HUES64 (cell line): ENCODE measurements around the gene ZNF71.
"Not testable (repeated sequence)": the region's sequence is repeated elsewhere in the genome, so short reads cannot be mapped to it uniquely, and the experiment has no call there.

Experiments used
- H3K27ac ChIP-seq: 2 replicates; pipeline ENCODE4 v1.7.0; 2013; ENCODE audit warnings: low read depth, low read length, inconsistent platforms
- H3K27me3 ChIP-seq: 2 replicates; pipeline ENCODE4 v1.6.1; 2013; ENCODE audit warnings: mild to moderate bottlenecking, low read length; ENCODE audit not compliant: insufficient read depth
- H3K36me3 ChIP-seq: 2 replicates; pipeline ENCODE4 v1.6.1; 2013; ENCODE audit warnings: mild to moderate bottlenecking, low read length; ENCODE audit not compliant: insufficient read depth
- H3K4me1 ChIP-seq: 2 replicates; pipeline ENCODE4 v1.6.1; 2013; ENCODE audit warnings: mild to moderate bottlenecking, low read length, moderate library complexity; ENCODE audit not compliant: insufficient read depth
- H3K4me3 ChIP-seq: 2 replicates; pipeline ENCODE4 v1.5.1; 2013; ENCODE audit warnings: mild to moderate bottlenecking, low read length, moderate library complexity
- H3K9ac ChIP-seq: 2 replicates; pipeline ENCODE4 v1.6.1; 2013; ENCODE audit warnings: mild to moderate bottlenecking, low read depth, low read length
- H3K9me3 ChIP-seq: 2 replicates; pipeline ENCODE4 v1.6.1; 2013; ENCODE audit warnings: low read depth, low read length; ENCODE audit not compliant: insufficient read depth
- WGBS: fragments of 150-250, 120-280 bp; methylation state at CpG from one replicate; pipeline ENCODE4 v1.1.7; 2013; ENCODE audit warnings: missing lambda C conversion rate; 5-methylcytosine and 5-hydroxymethylcytosine counted together

The ZNF71 gene

DNA sequence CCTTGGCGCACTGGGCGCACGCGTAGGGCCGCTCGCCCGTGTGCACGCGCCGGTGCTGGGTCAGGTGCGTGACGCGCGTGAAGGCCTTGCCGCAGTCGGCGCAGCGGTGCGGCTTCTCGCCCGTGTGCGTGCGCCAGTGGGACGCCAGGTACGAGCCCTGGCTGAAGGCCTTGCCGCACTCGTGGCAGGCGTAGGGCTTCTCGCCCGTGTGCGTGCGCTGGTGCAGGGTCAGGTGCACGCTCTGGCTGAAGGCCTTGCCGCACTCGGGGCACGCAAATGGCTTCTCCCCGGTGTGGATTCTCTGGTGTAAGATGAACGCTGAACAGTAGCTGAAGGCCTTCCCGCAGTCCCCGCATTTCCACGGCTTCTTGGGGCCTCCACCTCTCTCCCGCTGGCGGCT lies 69.4 kb downstream of the ZNF71 start:
- Histone ChIP-seq H3K27me3 (no peaks in the 10 kb centered on the region), H3K27ac (no peak overlapping the region), H3K36me3 (no peaks in the 10 kb centered on the region), H3K4me1 (no peaks in the 10 kb centered on the region), H3K9me3 (peaks cover 85% of the 10 kb centered on the region), H3K4me3 (no peak overlapping the region), H3K9ac (no peak overlapping the region)
- 95% methylated on average over 43 of the region's 43 CpGs for WGBS

DNA sequence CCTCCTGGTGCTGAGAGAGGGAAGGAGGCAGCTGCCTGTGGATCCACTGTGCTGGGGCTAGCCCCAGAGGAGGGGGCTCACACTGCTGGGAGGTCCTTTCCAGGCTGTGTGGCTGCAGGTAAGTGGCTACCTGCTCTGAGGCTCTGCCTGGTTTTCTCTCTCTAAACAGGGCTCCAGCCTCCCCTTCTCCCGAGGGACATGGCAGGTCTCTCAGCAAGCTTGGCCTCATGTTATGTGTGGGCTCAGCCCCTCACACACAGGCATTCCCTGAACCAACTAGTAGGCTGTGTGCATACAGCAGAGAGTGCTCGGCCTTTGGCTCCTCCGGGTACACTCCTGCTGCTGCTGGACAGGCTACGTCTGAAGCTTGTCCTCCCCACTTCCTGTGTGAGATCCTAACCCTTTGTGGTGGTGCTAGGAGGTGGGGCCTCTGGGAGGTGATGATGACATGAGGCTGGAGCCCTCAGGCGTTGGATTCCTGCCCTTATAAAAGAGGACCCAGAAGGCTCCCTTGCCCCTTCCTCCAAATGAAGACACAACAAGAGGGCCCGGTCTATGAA lies 72.3 kb downstream of the ZNF71 start:
- H3K27ac ChIP-seq = no peak overlapping the region
- no peaks in the 10 kb centered on the region for H3K4me1 ChIP-seq
- H3K36me3 ChIP-seq = no peaks in the 10 kb centered on the region
- WGBS = 66% methylated on average over 6 of the region's 6 CpGs
- peaks cover 87% of the 10 kb centered on the region for H3K9me3 ChIP-seq
- no peaks in the 10 kb centered on the region for H3K27me3 ChIP-seq
- no peak overlapping the region for H3K4me3 ChIP-seq
- H3K9ac ChIP-seq = no peak overlapping the region

DNA sequence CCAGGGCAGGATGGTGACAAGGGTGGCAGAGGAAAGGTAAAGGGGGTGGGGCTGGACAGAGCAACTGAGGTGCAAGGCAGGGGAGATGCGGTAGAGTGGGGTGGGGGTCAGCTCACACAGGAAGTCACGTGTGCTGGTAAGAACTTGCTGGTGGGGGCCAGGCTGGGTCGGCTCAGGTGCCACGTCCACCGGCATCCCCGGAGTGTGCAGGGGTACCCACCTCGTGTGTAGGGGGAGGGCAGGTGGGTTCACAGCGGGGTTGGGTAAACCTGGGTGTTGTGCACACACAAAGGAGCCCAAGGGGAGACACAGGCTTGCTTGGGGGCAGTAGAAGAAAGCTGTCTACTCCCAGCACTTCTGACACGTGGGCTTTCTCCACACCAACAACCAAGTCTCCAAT lies 73.6 kb downstream of the ZNF71 start:
- Histone ChIP-seq H3K27ac (no peak overlapping the region), H3K4me3 (no peak overlapping the region)

DNA sequence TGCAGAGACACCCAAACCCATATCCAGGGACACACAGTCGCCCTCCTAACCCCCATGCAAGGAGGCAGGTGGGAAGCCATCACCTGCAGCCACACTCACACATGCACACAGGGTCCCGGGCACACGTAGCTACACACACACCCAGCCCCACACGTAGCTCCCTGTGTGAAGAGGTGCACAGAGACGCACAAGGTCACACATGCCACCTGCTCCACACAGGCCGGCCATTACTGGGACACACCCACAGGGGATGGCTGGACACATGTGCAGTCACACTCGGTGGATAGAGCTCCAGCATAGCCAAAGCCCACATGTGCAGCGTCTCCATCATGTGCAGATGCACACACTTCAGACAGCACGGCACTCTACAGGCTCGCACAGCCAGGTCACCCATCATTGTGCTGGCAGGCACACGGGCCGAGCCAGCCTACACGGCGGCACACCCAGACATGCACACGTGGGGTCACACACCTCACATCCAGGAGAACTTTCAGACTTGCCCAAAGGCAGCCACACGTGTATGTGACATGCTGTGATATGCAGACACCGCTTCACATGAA lies 75.4 kb downstream of the ZNF71 start:
- Histone ChIP-seq H3K4me1 (no peaks in the 10 kb centered on the region), H3K4me3 (no peak overlapping the region), H3K9me3 (peaks cover 82% of the 10 kb centered on the region), H3K36me3 (no peaks in the 10 kb centered on the region), H3K27me3 (no peaks in the 10 kb centered on the region), H3K9ac (no peak overlapping the region), H3K27ac (no peak overlapping the region)
- WGBS = 86% methylated on average over 17 of the region's 17 CpGs

More for the DNA sequence above, 73.6 kb downstream of the ZNF71 start:
- Histone ChIP-seq H3K9me3 (peaks cover 82% of the 10 kb centered on the region), H3K27me3 (no peaks in the 10 kb centered on the region), H3K4me1 (no peaks in the 10 kb centered on the region), H3K9ac (no peak overlapping the region), H3K36me3 (no peaks in the 10 kb centered on the region)
- WGBS = 64% methylated on average over 9 of the region's 9 CpGs

DNA sequence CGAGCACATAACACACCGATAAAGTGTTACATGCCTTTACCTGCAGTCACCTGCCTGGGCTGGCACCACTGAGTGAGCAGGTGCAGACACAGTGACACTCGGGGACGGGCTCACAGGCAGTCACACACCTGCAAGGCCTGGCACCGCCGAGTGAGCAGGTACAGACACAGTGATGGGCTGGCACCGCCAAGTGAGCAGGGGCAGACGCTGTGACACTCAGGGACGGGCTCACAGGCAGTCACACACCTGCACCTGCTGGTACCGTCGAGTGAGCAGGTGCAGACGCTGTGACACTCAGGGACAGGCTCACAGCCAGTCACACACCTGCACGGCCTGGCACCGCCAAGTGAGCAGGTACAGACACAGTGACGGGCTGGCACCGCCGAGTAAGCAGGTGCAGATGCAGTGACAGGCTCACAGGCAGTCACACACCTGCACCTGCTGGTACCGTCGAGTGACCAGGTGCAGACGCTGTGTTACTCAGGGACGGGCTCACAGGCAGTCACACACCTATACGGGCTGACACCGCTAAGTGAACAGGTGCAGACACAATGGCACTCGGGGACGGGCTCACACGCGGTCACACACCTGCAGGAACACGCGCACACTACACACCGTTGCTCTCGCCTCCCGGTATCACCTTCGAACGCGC lies 76.0 kb downstream of the ZNF71 start:
- Histone ChIP-seq H3K4me3 (peak overlapping the region; percentile 36; the same call in 1 of the 2 replicates), H3K27me3 (no peaks in the 10 kb centered on the region), H3K27ac (no peak overlapping the region), H3K9ac (no peak overlapping the region), H3K4me1 (no peaks in the 10 kb centered on the region), H3K36me3 (no peaks in the 10 kb centered on the region), H3K9me3 (peaks cover 83% of the 10 kb centered on the region)
- WGBS = 95% methylated on average over 35 of the region's 35 CpGs

DNA sequence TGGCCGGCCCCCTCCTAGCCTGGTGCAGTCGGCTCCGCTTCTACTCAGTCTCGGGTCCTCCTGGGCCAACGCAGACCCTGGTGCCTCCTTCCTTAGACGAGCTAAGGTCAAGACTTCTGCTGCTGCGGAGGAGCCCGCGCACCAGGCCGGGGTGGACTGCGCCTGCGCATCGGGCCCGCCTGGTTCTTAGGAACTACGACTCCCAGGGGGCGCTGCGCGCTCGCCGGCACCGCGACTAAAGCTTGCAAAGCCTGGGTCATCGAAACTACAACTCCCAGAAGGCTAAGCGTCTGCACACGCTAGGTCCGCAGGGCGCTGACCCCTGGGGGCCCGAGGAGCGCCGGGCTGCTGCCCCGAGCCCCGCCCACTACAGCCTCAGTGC lies 76.5 kb downstream of the ZNF71 start, which contains the start of gene ZNF835:
TSS of gene ZNF835 (minus strand) at position 145 of the 382 bp plus-strand sequence. CDS start 6,559 bp downstream, outside the sequence.
- H3K27ac ChIP-seq = no peak within 1 kb of the TSS
- no peaks in the 10 kb centered on the region for H3K36me3 ChIP-seq
- no peak within 1 kb of the TSS for H3K9ac ChIP-seq
- peaks cover 84% of the 10 kb centered on the region for H3K9me3 ChIP-seq
- peak within 1 kb of the TSS; percentile 36; the same call in 1 of the 2 replicates for H3K4me3 ChIP-seq
- H3K4me1 ChIP-seq = no peaks in the 10 kb centered on the region
- no peaks in the 10 kb centered on the region for H3K27me3 ChIP-seq
- WGBS = 93% methylated on average over 32 of the region's 32 CpGs

DNA sequence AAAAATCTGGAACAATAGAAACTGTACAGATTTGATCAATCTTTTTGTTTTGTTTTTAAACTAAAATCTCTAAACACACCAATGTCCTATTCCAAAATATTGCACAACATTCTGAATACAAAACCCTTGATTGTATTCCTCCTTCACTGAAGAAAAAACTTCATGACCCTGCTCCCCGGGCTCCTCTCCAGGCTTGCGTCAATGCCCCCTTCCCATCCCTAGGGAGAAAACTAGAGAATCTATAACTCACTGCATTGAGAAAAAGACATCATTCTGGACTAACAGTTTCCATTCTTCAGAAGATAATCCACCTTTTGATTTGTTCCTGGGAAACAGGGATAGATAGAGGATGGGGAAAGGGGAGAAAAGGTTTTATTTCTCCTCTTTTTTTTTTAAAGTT lies 77.5 kb downstream of the ZNF71 start:
- H3K4me1 ChIP-seq, H3K9ac ChIP-seq, H3K4me3 ChIP-seq, H3K36me3 ChIP-seq, H3K27me3 ChIP-seq, H3K27ac ChIP-seq: not testable (repeated sequence)
- WGBS = 81% methylated on average over 2 of the region's 2 CpGs
- H3K9me3 ChIP-seq = peaks cover 84% of the 10 kb centered on the region
